Measurements from ENCODE around the gene VPS13D. TPM values are rescaled to one million over a fixed set of nuclear protein-coding genes. Genes with fewer than 3 reads are reported as not detected.
"Not testable (repeated sequence)": the region's sequence is repeated elsewhere in the genome, so short reads cannot be mapped to it uniquely, and the experiment has no call there.

VPS13D gene
- total RNA-seq, 1 experiment from 2014 or later: 31.6 TPM

DNA sequence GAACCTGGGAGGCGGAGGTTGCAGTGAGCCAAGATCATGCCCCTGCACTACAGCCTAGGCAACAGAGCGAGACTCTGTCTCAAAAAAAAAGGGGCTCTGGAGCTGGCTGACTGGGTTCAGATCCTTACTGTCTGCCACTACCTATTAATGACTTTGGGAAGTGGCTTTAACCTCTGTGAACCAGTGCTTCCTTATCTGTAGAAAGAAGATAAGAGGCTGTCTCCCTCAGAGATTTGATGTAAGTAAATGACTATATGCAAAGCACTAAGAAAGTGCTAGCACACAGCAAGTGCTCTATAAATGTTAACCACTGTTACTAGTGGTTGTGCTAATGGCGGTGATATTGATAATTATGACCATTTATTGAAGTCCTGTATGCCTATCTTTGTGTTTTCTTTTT is 94.6 kb downstream of the VPS13D start (continued):
- TF ChIP-seq ELF1 (IDR thresholded peaks at IDR 0.05; ENCODE audit: borderline replicate concordance, low read depth) (no peak), FOSL1 (IDR thresholded peaks at IDR 0.05; ENCODE audit: low read depth) (no peak), YY1 (IDR thresholded peaks at IDR 0.05; ENCODE audit: extremely low read depth, insufficient replicate concordance, low read depth, low read length) (no peak), CBX3 (IDR thresholded peaks at IDR 0.05; ENCODE audit: low read depth) (no peak)
- TF ChIP-seq, protein P1, sequence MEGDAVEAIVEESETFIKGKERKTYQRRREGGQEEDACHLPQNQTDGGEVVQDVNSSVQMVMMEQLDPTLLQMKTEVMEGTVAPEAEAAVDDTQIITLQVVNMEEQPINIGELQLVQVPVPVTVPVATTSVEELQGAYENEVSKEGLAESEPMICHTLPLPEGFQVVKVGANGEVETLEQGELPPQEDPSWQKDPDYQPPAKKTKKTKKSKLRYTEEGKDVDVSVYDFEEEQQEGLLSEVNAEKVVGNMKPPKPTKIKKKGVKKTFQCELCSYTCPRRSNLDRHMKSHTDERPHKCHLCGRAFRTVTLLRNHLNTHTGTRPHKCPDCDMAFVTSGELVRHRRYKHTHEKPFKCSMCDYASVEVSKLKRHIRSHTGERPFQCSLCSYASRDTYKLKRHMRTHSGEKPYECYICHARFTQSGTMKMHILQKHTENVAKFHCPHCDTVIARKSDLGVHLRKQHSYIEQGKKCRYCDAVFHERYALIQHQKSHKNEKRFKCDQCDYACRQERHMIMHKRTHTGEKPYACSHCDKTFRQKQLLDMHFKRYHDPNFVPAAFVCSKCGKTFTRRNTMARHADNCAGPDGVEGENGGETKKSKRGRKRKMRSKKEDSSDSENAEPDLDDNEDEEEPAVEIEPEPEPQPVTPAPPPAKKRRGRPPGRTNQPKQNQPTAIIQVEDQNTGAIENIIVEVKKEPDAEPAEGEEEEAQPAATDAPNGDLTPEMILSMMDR (IDR thresholded peaks at IDR 0.05 in 2 of 3, conservative IDR thresholded peaks at IDR 0.05 in 1 of 3; ENCODE audit: borderline replicate concordance in 1 of 3, insufficient read depth in 1 of 3, low read depth in 2 of 3, low read length in 2 of 3): no peak
- TF ChIP-seq, protein P2, sequence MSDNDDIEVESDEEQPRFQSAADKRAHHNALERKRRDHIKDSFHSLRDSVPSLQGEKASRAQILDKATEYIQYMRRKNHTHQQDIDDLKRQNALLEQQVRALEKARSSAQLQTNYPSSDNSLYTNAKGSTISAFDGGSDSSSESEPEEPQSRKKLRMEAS (IDR thresholded peaks at IDR 0.05): no peak

DNA sequence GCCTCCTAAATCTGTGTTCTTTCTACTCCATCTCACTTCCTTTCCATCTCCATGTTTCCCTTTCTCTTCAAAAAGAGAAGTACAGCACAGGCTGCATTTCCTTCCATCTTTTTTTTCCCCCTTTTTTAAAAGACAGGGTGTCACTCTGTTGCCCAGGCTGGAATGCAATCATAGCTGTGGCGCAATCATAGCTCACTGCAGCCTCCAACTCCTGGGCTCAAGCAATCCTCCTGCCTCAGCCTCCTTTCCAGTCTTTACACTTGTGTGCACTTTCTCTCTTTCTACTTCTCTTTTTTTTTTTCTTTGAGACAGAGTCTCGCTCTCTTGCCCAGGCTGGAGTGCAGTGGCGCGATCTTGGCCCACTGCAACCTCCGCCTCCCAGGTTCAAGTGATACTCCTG is 95.1 kb downstream of the VPS13D start:
- H3K4me1 ChIP-seq (ENCODE audit: control insufficient read depth in 1 of 2, insufficient read depth in 2 of 2, low read length in 2 of 2); H3K4me2 ChIP-seq (ENCODE audit: low read length); ATAC-seq; CTCF ChIA-PET; intact Hi-C loops (cut with micrococcal nuclease); H3K4me3 ChIP-seq (replicated peaks in 1 of 2; ENCODE audit: low read depth in 1 of 2, low read length in 2 of 2); H3K36me3 ChIP-seq (ENCODE audit: control insufficient read depth in 1 of 2, insufficient read depth in 2 of 2, low read length in 2 of 2); RAD21 ChIA-PET (ENCODE audit: low non-redundant PET in 1 of 2, low total read pairs in 2 of 2, uncharacterized antibody in 2 of 2, unreplicated experiment in 2 of 2); H3K79me2 ChIP-seq (ENCODE audit: insufficient read depth, low read length); H3K9me2 ChIP-seq (ENCODE audit: insufficient read depth); DNase-seq (ENCODE audit: low read depth, low spot score); H4K20me1 ChIP-seq (ENCODE audit: insufficient read depth); H2AFZ ChIP-seq (ENCODE audit: low read depth, low read length, poor library complexity, severe bottlenecking); H3K27me3 ChIP-seq (ENCODE audit: insufficient read depth, low read length); H3K9ac ChIP-seq (ENCODE audit: low read length); POLR2A ChIA-PET; BruUV-seq (replicated peaks); H3K9me3 ChIP-seq (ENCODE audit: control insufficient read depth in 1 of 2, insufficient read depth in 1 of 2, low read depth in 1 of 2, low read length in 2 of 2); H3K27ac ChIP-seq (ENCODE audit: low read depth, low read length): not testable (repeated sequence)

DNA sequence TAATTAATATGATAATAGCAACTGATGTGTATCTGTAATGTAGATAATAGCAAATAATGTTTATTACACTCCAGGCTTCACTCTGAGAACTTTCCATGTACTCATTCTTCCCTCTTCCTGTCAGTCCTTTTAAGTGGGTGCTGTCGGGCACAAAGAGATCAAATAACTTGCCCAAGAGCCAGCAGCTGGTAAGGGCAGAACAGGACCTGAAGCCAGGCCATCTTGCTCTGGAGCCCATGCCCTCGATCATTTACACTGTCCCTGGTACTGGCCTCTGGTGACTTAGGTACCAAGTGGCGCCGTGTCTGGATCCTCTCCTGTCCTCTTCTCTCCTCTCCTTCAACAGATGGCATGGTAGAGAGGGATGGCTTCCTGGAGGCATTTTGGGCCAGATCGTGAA is 97.2 kb downstream of the VPS13D start:
- BruUV-seq (replicated peaks): no TSS peak
- Histone ChIP-seq H3K4me2 (ENCODE audit: low read length) (no peak overlapping the region), H3K9me3 (ENCODE audit: control insufficient read depth in 1 of 2, insufficient read depth in 1 of 2, low read depth in 1 of 2, low read length in 2 of 2) (no peaks in the 10 kb centered on the region), H3K79me2 (ENCODE audit: insufficient read depth, low read length) (no peaks in the 10 kb centered on the region), H2AFZ (ENCODE audit: low read depth, low read length, poor library complexity, severe bottlenecking) (no peak overlapping the region), H3K27ac (ENCODE audit: low read depth, low read length) (no peak overlapping the region), H3K9ac (ENCODE audit: low read length) (no peak overlapping the region), H3K27me3 (ENCODE audit: insufficient read depth, low read length) (no peaks in the 10 kb centered on the region), H4K20me1 (ENCODE audit: insufficient read depth) (no peaks in the 10 kb centered on the region), H3K36me3 (ENCODE audit: control insufficient read depth in 1 of 2, insufficient read depth in 2 of 2, low read length in 2 of 2) (peaks cover 3 to 6% of the 10 kb centered on the region in 2 experiments; a peak in 3 of 4 replicates), H3K4me1 (ENCODE audit: control insufficient read depth in 1 of 2, insufficient read depth in 2 of 2, low read length in 2 of 2) (no peaks in the 10 kb centered on the region), H3K9me2 (ENCODE audit: insufficient read depth) (no peaks in the 10 kb centered on the region), H3K4me3 (replicated peaks in 1 of 2; ENCODE audit: low read depth in 1 of 2, low read length in 2 of 2) (no peak overlapping the region)
- CTCF ChIA-PET: no interaction called here
- POLR2A ChIA-PET: no interaction called here
- RAD21 ChIA-PET (ENCODE audit: low non-redundant PET in 1 of 2, low total read pairs in 2 of 2, uncharacterized antibody in 2 of 2, unreplicated experiment in 2 of 2): no interaction called here
- intact Hi-C loops (cut with micrococcal nuclease): no loop called here
- DNase-seq (ENCODE audit: low read depth, low spot score) (no peak), ATAC-seq (no peak)
- TF ChIP-seq POLR2A (IDR thresholded peaks at IDR 0.05; ENCODE audit: borderline replicate concordance, extremely low read depth, insufficient read depth, insufficient read length): no peak
- TF ChIP-seq, protein P1 (IDR thresholded peaks at IDR 0.05 in 2 of 3, conservative IDR thresholded peaks at IDR 0.05 in 1 of 3; ENCODE audit: borderline replicate concordance in 1 of 3, insufficient read depth in 1 of 3, low read depth in 2 of 3, low read length in 2 of 3): no peak
- TF ChIP-seq CBX3 (IDR thresholded peaks at IDR 0.05; ENCODE audit: low read depth): no peak
- TF ChIP-seq SIN3A (IDR thresholded peaks at IDR 0.05; ENCODE audit: low read depth): no peak
- no peak for TF ChIP-seq JUND (IDR thresholded peaks at IDR 0.05)
- no peak for TF ChIP-seq EZH2 (IDR thresholded peaks at IDR 0.05)
- no peak for TF ChIP-seq CEBPB (IDR thresholded peaks at IDR 0.05; ENCODE audit: low read depth)
- no peak for TF ChIP-seq POLR2AphosphoS5 (IDR thresholded peaks at IDR 0.05; ENCODE audit: low read depth, low read length)
- TF ChIP-seq TCF7L2 (IDR thresholded peaks at IDR 0.05; ENCODE audit: borderline replicate concordance, extremely low read depth, insufficient read depth, insufficient read length): no peak
- TF ChIP-seq EZH2phosphoT487 (IDR thresholded peaks at IDR 0.05; ENCODE audit: borderline replicate concordance): no peak
- no peak for TF ChIP-seq YY1 (IDR thresholded peaks at IDR 0.05; ENCODE audit: extremely low read depth, insufficient replicate concordance, low read depth, low read length)
- TF ChIP-seq SRF (IDR thresholded peaks at IDR 0.05; ENCODE audit: low read depth): no peak
- no peak for TF ChIP-seq ZNF274 (IDR thresholded peaks at IDR 0.05; ENCODE audit: low read depth, low read length)

Data from HCT116 (cell line).